ENCODE results near the gene CSRNP3. TPM values are rescaled to one million over a fixed set of nuclear protein-coding genes. Genes with fewer than 3 reads are reported as not detected.

CSRNP3 gene
- polyA plus RNA-seq, 1 experiment, result 0.25 TPM

DNA sequence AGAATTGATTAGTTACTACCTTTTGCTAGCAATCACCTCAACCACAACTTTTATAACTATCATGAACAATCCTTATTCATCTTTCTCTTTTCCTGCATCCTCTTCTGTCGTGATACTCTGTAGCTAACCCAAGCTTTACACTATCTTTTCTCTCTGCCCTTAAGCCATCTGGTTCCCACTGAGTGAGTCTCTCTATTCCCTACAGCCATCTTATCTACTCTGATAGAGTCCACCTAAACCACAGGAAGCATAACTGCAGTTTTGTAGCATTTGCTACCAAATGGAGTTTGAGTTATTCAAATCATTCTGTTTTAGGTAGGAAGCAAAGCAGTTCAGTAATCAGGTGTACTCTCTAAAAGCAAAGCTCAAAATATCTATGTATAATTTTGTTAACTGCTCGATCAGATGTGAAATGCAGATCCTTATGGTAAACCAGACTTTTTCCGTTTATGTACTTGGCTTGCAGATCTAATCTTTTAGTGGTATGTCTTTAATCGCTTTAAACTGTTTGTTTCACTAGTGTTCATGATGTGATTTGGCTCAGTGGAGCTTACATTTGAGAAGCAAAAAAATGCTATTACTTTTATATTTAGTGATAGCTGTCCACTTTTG is 91.0 kb downstream of the CSRNP3 start:
- ChIA-PET CTCF (interaction anchor here (0.5 to 1.6 kb wide), 2 partner anchors 34 to 314 kb away, joined by 4 to 7 read pairs; no protein-coding TSS in a partner anchor), POLR2A (no interaction called here)
- no peaks in the 10 kb centered on the region for H3K27me3 ChIP-seq (ENCODE audit: control insufficient read depth, insufficient read depth, low read length)
- H3K9me3 ChIP-seq (ENCODE audit: control insufficient read depth, insufficient read depth, low read length), result no peaks in the 10 kb centered on the region
- DNase-seq (ENCODE audit: low read depth, low spot score), result no peak
- TF ChIP-seq, protein P1, sequence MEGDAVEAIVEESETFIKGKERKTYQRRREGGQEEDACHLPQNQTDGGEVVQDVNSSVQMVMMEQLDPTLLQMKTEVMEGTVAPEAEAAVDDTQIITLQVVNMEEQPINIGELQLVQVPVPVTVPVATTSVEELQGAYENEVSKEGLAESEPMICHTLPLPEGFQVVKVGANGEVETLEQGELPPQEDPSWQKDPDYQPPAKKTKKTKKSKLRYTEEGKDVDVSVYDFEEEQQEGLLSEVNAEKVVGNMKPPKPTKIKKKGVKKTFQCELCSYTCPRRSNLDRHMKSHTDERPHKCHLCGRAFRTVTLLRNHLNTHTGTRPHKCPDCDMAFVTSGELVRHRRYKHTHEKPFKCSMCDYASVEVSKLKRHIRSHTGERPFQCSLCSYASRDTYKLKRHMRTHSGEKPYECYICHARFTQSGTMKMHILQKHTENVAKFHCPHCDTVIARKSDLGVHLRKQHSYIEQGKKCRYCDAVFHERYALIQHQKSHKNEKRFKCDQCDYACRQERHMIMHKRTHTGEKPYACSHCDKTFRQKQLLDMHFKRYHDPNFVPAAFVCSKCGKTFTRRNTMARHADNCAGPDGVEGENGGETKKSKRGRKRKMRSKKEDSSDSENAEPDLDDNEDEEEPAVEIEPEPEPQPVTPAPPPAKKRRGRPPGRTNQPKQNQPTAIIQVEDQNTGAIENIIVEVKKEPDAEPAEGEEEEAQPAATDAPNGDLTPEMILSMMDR (IDR thresholded peaks at IDR 0.05; ENCODE audit: low read depth, low read length), result no peak
- H3K4me3 ChIP-seq (ENCODE audit: low read depth, low read length), result no peak overlapping the region
- no peak overlapping the region for H3K27ac ChIP-seq (ENCODE audit: low read depth, low read length)

DNA sequence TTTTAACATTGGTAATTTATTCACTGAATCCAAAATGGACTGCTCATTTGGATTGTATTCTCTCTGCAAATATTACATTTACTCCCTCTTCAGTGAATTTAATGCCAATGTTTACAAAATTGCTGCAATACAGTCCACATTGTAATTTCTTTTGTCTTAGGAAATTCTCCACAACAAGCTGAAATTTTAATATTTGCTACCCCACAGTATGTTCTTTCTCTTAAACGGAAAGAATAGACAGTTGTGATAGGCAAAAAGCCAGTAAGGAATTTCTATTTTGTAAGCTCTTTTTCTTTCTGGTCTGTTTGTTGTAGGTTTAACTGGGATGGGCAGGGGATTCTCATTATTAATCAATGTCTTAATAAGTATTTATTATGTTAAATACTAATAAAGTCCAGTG is 92.0 kb downstream of the CSRNP3 start:
- TF ChIP-seq, protein P1 (IDR thresholded peaks at IDR 0.05; ENCODE audit: low read depth, low read length), result no peak
- no peak for DNase-seq (ENCODE audit: low read depth, low spot score)
- Histone ChIP-seq H3K27ac (ENCODE audit: low read depth, low read length) (no peak overlapping the region), H3K27me3 (ENCODE audit: control insufficient read depth, insufficient read depth, low read length) (no peaks in the 10 kb centered on the region), H3K4me3 (ENCODE audit: low read depth, low read length) (no peak overlapping the region), H3K9me3 (ENCODE audit: control insufficient read depth, insufficient read depth, low read length) (no peaks in the 10 kb centered on the region)
- ChIA-PET CTCF (interaction anchor here (1.6 kb wide), 1 partner anchor 313 kb away, joined by 7 read pairs; no protein-coding TSS in a partner anchor), POLR2A (no interaction called here)

DNA sequence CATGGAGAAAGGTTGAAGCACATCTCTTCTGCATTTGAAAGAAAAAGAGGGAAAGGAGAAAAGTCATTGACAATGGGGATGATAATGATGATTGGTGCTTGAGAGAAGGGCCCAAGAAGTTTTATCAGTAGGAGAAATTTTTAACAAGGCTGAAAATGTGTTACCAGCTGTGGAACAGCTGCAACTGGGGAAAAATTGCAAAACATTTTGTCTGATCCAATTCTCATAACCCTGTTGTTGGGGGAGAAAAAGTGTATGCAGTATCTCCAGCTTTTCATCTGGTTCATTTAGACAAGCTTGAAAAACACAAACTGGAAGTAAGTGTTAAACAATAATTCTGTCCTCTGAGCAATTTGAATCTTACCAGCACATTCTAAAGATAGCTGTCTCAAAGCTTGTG is 92.7 kb downstream of the CSRNP3 start:
- ChIA-PET POLR2A (no interaction called here), CTCF (no interaction called here)
- TF ChIP-seq, protein P1 (IDR thresholded peaks at IDR 0.05; ENCODE audit: low read depth, low read length), result no peak
- no peak for DNase-seq (ENCODE audit: low read depth, low spot score)
- Histone ChIP-seq H3K9me3 (ENCODE audit: control insufficient read depth, insufficient read depth, low read length) (no peaks in the 10 kb centered on the region), H3K27ac (ENCODE audit: low read depth, low read length) (no peak overlapping the region), H3K4me3 (ENCODE audit: low read depth, low read length) (no peak overlapping the region), H3K27me3 (ENCODE audit: control insufficient read depth, insufficient read depth, low read length) (no peaks in the 10 kb centered on the region)

DNA sequence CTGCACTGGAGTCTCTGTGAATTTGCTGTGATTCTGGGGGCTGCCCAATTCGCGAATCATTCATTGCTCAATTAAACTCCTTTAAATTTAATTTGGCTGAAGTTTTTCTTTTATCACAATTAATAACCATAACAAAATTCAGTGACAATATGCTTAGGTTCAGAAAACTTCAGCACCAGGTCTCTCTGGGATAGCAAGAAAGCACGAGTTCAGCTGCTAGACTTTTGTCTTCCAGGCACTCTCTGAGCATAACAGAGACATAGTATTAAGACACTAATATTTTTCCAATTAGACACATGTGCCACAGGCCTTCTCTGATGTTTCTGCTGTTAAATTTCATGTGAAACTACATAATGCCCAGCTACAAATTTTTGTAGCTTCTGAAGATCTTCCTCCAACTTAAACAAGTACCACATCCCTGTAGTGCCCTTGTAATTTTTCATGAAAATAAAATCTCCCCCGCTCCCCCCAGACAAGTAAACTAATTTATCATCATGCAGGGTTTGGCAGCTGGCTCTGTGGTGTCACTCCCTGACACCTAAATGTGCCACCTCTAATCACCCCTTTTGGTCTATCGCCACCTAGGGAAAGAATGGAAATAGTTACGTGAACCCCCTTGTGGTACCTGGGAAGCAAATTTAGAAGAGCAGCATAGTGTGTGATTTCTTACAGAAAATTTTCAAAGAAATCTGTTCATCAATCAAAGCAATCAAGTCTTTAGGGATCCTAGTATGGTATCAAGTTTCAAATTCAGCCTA is 94.1 kb downstream of the CSRNP3 start:
- H3K9me3 ChIP-seq (ENCODE audit: control insufficient read depth, insufficient read depth, low read length), result no peaks in the 10 kb centered on the region
- no peak for DNase-seq (ENCODE audit: low read depth, low spot score)
- H3K27ac ChIP-seq (ENCODE audit: low read depth, low read length), result no peak overlapping the region
- no peaks in the 10 kb centered on the region for H3K27me3 ChIP-seq (ENCODE audit: control insufficient read depth, insufficient read depth, low read length)
- H3K4me3 ChIP-seq (ENCODE audit: low read depth, low read length), result no peak overlapping the region
- ChIA-PET POLR2A (no interaction called here), CTCF (no interaction called here)
- TF ChIP-seq, protein P1 (IDR thresholded peaks at IDR 0.05; ENCODE audit: low read depth, low read length), result peak; percentile 3; the same call in 1 of the 2 replicates

DNA sequence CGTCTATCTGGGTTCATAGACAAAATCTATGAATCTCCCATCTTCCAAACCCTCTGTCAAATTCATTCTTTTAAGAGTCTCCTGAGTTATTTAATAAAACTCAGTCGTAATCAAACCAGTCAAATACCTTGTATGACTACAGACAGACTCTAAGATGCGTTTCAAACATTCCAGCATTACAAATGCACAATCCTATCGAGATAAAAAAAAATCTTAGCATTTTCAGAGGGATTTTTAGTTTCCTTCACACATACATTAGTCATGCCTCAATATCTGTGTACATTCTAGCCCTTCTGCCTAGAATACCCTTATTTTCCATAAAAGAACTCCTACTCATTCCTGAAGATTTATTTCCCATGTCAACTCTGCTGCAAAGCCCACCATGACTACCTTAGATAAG is 96.5 kb downstream of the CSRNP3 start:
- H3K9me3 ChIP-seq (ENCODE audit: control insufficient read depth, insufficient read depth, low read length), result no peaks in the 10 kb centered on the region
- DNase-seq (ENCODE audit: low read depth, low spot score), result no peak
- H3K27me3 ChIP-seq (ENCODE audit: control insufficient read depth, insufficient read depth, low read length), result no peaks in the 10 kb centered on the region
- TF ChIP-seq, protein P1 (IDR thresholded peaks at IDR 0.05; ENCODE audit: low read depth, low read length), result no peak
- no peak overlapping the region for H3K4me3 ChIP-seq (ENCODE audit: low read depth, low read length)
- ChIA-PET POLR2A (no interaction called here), CTCF (no interaction called here)
- H3K27ac ChIP-seq (ENCODE audit: low read depth, low read length), result no peak overlapping the region
